Naive thymus-derived CD4-positive, alpha-beta T cell (primary cell): ENCODE data around the gene KCNA10. TPM values are rescaled to one million over a fixed set of nuclear protein-coding genes. Genes with fewer than 3 reads are reported as not detected.

Source experiments
- ATAC-seq: fragments of 150-1000 bp; cut with Tn5 transposase; 2 replicates; pipeline ENCODE4 v1.10.0; 2021; ENCODE audit warnings: mild to moderate bottlenecking, moderate library complexity
- CTCF ChIA-PET: fragments of 350-600 bp; sonication (Branson Sonifier 250); formaldehyde crosslinking; loops from one replicate; lab custom pipeline; 2021; ENCODE audit warnings: antibody characterized with exemption; lab: Charles Lee
- POLR2A ChIA-PET: fragments of 350-600 bp; sonication (Branson Sonifier 250); formaldehyde crosslinking; loops from one replicate; lab custom pipeline; 2021; ENCODE audit warnings: antibody characterized with exemption, inconsistent platforms; lab: Charles Lee
- DNase-seq, 9 donors: peaks; one replicate each; pipeline versions ENCODE4 v3.0.0 to v3.0.0-alpha.2; 2020 to 2022; ENCODE audit warnings: mixed read lengths in 1 of 9
- H3K27ac ChIP-seq: one replicate; pipeline ENCODE4 v1.7.0; 2013; ENCODE audit warnings: mild to moderate bottlenecking, low read depth, low read length, moderate library complexity
- H3K27me3 ChIP-seq, 2 donors: one replicate each; pipeline ENCODE4 v1.7.0; 2013; ENCODE audit warnings: low read length in 2 of 2, mild to moderate bottlenecking in 2 of 2, moderate library complexity in 2 of 2; ENCODE audit not compliant: control insufficient read depth in 2 of 2, insufficient read depth in 2 of 2
- H3K36me3 ChIP-seq, 3 experiments: 1 replicate in 2 of 3; 2 replicates in 1 of 3; pipeline ENCODE4 v1.7.0; 2013; ENCODE audit warnings: low read length in 3 of 3, mild to moderate bottlenecking in 3 of 3, moderate library complexity in 1 of 3; ENCODE audit not compliant: insufficient read depth in 3 of 3, control insufficient read depth in 2 of 3
- H3K4me1 ChIP-seq, 2 donors: one replicate each; pipeline ENCODE4 v1.7.0; 2013; ENCODE audit warnings: low read length in 2 of 2, mild to moderate bottlenecking in 2 of 2, moderate library complexity in 1 of 2; ENCODE audit not compliant: control insufficient read depth in 2 of 2, insufficient read depth in 2 of 2
- H3K4me3 ChIP-seq: 2 replicates; pipeline ENCODE4 v1.7.0; 2013; ENCODE audit warnings: mild to moderate bottlenecking, low read length
- H3K9me3 ChIP-seq, 3 experiments: 1 replicate in 2 of 3; 2 replicates in 1 of 3; pipeline ENCODE4 v1.7.0; 2013; ENCODE audit warnings: low read length in 3 of 3; ENCODE audit not compliant: control insufficient read depth in 2 of 3
- H3K27ac Mint-ChIP-seq, 9 donors: one replicate each; pipeline ENCODE4 v1.8.0; 2020 to 2022; ENCODE audit warnings: mixed read lengths in 9 of 9, mild to moderate bottlenecking in 8 of 9, moderate library complexity in 5 of 9, inconsistent platforms in 2 of 9
- H3K27me3 Mint-ChIP-seq, 5 donors: one replicate each; pipeline ENCODE4 v1.8.0; 2021 to 2022; ENCODE audit warnings: mixed read lengths in 5 of 5, mild to moderate bottlenecking in 1 of 5
- H3K36me3 Mint-ChIP-seq, 5 donors: one replicate each; pipeline ENCODE4 v1.8.0; 2020 to 2022; ENCODE audit warnings: mixed read lengths in 5 of 5, mild to moderate bottlenecking in 3 of 5, inconsistent platforms in 1 of 5
- H3K4me1 Mint-ChIP-seq, 7 donors: one replicate each; pipeline ENCODE4 v1.8.0; 2020 to 2022; ENCODE audit warnings: mixed read lengths in 7 of 7, mild to moderate bottlenecking in 3 of 7, inconsistent platforms in 1 of 7
- H3K4me3 Mint-ChIP-seq, 10 donors: one replicate each; pipeline ENCODE4 v1.8.0; 2020 to 2022; ENCODE audit warnings: mild to moderate bottlenecking in 10 of 10, mixed read lengths in 10 of 10, moderate library complexity in 6 of 10, inconsistent platforms in 2 of 10
- H3K9me3 Mint-ChIP-seq, 11 donors: one replicate each; pipeline ENCODE4 v1.8.0; 2020 to 2022; ENCODE audit warnings: mixed read lengths in 11 of 11, mild to moderate bottlenecking in 4 of 11, inconsistent platforms in 1 of 11, moderate library complexity in 1 of 11
- intact Hi-C, 2 donors: fragments of 100-400 bp; cut with micrococcal nuclease; formaldehyde crosslinking; loops; one replicate each; pipeline ENCODE4 v1.15.1; 2023
- polyA plus RNA-seq, 2 donors: library from polyadenylated mRNA; unstranded; fragments of 300-500 nt; fragmentation: Illumina TruSeq; gene quantifications; one replicate each; pipeline ENCODE4 v1.2.3, GENCODE V29; 2021
- total RNA-seq, 6 experiments: library from RNA in 5 of 6; stranded (reverse) in 5 of 6; gene quantifications; 1 replicate in 5 of 6; 2 replicates in 1 of 6; pipeline ENCODE4 v1.2.3 and lab custom pipeline; 2021 to 2026

The KCNA10 gene
- total and polyA plus RNA-seq, 7 experiments from 2014 or later = not detected

DNA sequence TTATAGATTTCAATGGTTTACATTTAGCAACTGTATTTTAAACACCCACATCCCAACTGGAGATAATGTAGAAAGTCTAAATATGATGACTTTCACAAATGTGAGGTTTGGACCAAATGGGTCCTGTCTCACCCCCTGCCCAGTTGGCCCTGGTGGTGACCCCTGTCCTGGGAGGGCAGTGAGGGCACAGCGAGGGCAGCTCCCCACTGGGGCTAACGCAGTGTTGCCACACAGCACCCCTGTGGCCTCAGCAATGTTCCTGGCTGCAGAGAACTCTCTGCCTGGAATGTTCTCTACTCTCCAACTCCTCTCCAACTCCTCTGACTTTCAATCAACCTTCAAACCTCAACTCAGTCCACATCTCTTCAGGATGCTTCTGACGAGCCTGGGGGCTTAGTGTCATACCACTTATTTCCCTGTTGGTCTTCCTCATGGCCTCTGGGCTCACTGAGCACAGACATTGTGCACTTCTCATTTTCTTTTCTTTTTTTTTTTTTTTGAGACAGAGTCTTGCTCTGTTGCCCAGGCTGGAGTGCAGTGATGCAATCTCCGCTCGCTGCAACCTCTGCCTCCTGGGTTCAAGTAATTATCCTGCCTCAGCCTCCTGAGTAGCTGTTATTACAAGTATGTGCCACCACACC, 25.8 kb downstream of the KCNA10 start:
- Mint-ChIP-seq H3K4me1 (no peaks in the 10 kb centered on the region), H3K9me3 (peaks cover 0 to 1% (median 0%) of the 10 kb centered on the region in 11 donors), H3K4me3 (no peak overlapping the region), H3K27me3 (no peaks in the 10 kb centered on the region), H3K27ac (no peak overlapping the region), H3K36me3 (no peaks in the 10 kb centered on the region)
- ATAC-seq = no peak
- Histone ChIP-seq H3K27ac (no peak overlapping the region), H3K36me3 (no peaks in the 10 kb centered on the region), H3K27me3 (no peaks in the 10 kb centered on the region), H3K4me1 (no peaks in the 10 kb centered on the region), H3K4me3 (no peak overlapping the region), H3K9me3 (no peaks in the 10 kb centered on the region)
- ChIA-PET POLR2A (no interaction called here), CTCF (interaction anchor here (1.0 to 5.7 kb wide), 2 partner anchors 11 to 291 kb away, joined by 4 to 42 read pairs; no protein-coding TSS in a partner anchor)
- DNase-seq = no peak
- intact Hi-C loops = no loop called here

GRCh38 chr1:110492573-110492972, 26.4 kb downstream of the KCNA10 start:
- Mint-ChIP-seq H3K36me3 (no peaks in the 10 kb centered on the region), H3K9me3 (peaks cover 0 to 1% (median 0%) of the 10 kb centered on the region in 11 donors), H3K27ac (no peak overlapping the region), H3K4me1 (no peaks in the 10 kb centered on the region), H3K4me3 (no peak overlapping the region), H3K27me3 (peaks cover 0 to 4% (median 2%) of the 10 kb centered on the region in 5 donors)
- CTCF ChIA-PET = interaction anchor here (1.0 kb wide), 1 partner anchor 11 kb away, joined by 4 read pairs; no protein-coding TSS in a partner anchor
- no peaks in the 10 kb centered on the region for H3K9me3 ChIP-seq
- POLR2A ChIA-PET = no interaction called here
- no peak overlapping the region for H3K4me3 ChIP-seq
- ATAC-seq (no peak), DNase-seq (no peak)
- no peaks in the 10 kb centered on the region for H3K36me3 ChIP-seq
- H3K4me1 ChIP-seq = no peaks in the 10 kb centered on the region
- no peaks in the 10 kb centered on the region for H3K27me3 ChIP-seq
- intact Hi-C loops = no loop called here
- no peak overlapping the region for H3K27ac ChIP-seq

- ChIA-PET POLR2A (no interaction called here), CTCF (no interaction called here)
- Mint-ChIP-seq H3K9me3 (peaks cover 0 to 1% (median 0%) of the 10 kb centered on the region in 11 donors), H3K4me3 (no peak overlapping the region), H3K36me3 (no peaks in the 10 kb centered on the region), H3K4me1 (no peaks in the 10 kb centered on the region), H3K27ac (no peak overlapping the region), H3K27me3 (peaks cover 0 to 8% (median 4%) of the 10 kb centered on the region in 5 donors)
- Histone ChIP-seq H3K27me3 (no peaks in the 10 kb centered on the region), H3K27ac (no peak overlapping the region), H3K9me3 (no peaks in the 10 kb centered on the region), H3K4me3 (no peak overlapping the region), H3K4me1 (no peaks in the 10 kb centered on the region), H3K36me3 (no peaks in the 10 kb centered on the region)
- ATAC-seq (no peak), DNase-seq (no peak)
- intact Hi-C loops = no loop called here
Observed at GRCh38 chr1:110490791-110491451, 28.1 kb downstream of the KCNA10 start.

DNA sequence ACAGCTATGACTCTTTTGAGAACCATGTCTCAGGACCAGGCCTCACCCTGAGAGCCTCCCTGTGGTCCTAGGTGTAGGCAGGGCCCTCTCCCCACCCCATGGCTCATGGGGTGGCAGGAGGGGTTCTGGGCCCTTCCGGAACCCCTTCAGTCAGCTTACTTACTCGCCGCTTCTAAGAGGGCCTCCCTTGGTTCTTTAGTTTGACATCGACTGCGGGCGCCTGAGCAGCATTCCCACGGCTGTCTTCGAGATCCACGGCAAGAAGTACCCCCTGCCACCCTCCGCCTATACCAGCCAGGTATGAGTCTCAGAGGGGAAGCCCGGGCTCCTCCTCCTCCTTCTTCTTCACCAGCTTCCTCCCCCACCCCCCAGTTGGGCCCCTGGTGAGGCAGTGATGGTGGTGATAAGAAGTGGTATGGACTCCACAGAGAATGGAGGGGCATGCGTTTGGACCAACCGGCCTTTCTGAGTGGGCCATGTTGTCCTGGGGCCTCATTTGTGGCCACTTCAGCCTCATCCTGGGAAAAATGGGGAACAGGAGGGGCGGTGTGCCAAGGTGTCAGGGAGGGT, 28.9 kb downstream of the KCNA10 start:
- Histone ChIP-seq H3K27me3 (no peaks in the 10 kb centered on the region), H3K4me1 (no peaks in the 10 kb centered on the region), H3K9me3 (no peaks in the 10 kb centered on the region), H3K27ac (no peak overlapping the region), H3K4me3 (no peak overlapping the region), H3K36me3 (no peaks in the 10 kb centered on the region)
- Mint-ChIP-seq H3K27ac (no peak overlapping the region), H3K4me3 (no peak overlapping the region), H3K9me3 (peaks cover 0 to 1% (median 0%) of the 10 kb centered on the region in 11 donors), H3K36me3 (no peaks in the 10 kb centered on the region), H3K4me1 (no peaks in the 10 kb centered on the region), H3K27me3 (peaks cover 2 to 15% (median 4%) of the 10 kb centered on the region in 5 donors)
- DNase-seq (no peak), ATAC-seq (no peak)
- CTCF ChIA-PET = no interaction called here
- POLR2A ChIA-PET = interaction anchor here (0.6 kb wide), 1 partner anchor 292 kb away, joined by 3 read pairs; no protein-coding TSS in a partner anchor
- intact Hi-C loops = no loop called here

DNA sequence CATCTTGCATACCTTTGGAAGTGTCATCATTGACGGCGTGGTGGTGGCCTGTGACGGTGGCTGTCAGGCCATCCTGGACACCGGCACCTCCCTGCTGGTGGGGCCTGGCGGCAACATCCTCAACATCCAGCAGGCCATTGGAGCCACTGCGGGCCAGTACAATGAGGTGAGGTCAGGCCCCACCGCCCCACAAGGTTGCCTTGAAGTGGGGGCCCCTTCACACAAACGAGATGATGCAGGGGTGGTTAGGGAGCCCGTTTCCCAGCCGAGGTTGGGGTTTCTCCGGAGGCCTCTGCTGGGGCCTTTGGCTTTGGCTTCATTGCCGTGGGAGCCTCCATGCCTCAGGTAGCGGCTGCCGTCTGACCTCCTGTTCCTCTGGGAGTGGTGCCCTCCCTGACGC, 29.6 kb downstream of the KCNA10 start:
- ChIA-PET POLR2A (interaction anchor here (0.6 kb wide), 1 partner anchor 292 kb away, joined by 3 read pairs; no protein-coding TSS in a partner anchor), CTCF (no interaction called here)
- Mint-ChIP-seq H3K36me3 (no peaks in the 10 kb centered on the region), H3K4me3 (no peak overlapping the region), H3K27ac (no peak overlapping the region), H3K9me3 (peaks cover 0 to 1% (median 0%) of the 10 kb centered on the region in 11 donors), H3K4me1 (no peaks in the 10 kb centered on the region), H3K27me3 (peaks cover 3 to 18% (median 5%) of the 10 kb centered on the region in 5 donors)
- intact Hi-C loops = no loop called here
- H3K36me3 ChIP-seq = no peaks in the 10 kb centered on the region
- H3K27me3 ChIP-seq = no peaks in the 10 kb centered on the region
- no peak overlapping the region for H3K4me3 ChIP-seq
- DNase-seq (no peak), ATAC-seq (no peak)
- no peaks in the 10 kb centered on the region for H3K9me3 ChIP-seq
- H3K4me1 ChIP-seq = no peaks in the 10 kb centered on the region
- H3K27ac ChIP-seq = no peak overlapping the region

DNA sequence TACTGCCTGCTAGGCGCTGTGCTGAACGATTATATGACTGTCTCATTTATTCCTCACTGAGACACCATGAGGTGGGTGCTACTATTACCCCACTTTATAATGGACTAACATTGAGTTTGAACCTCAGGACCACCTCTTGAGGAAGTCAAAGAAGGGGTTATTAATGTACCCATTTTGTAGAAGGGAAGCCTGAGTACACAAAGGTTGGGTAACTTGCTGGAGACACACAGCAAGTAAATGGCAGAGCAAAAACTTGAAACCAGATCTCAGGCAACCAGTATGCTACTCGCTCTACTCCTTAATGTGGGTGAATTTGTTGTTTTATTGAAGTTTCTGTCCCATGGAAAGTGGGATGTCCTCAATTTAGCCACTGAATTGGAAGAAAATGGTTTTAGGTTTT, 30.1 kb downstream of the KCNA10 start:
- Mint-ChIP-seq H3K27me3 (peaks cover 5 to 22% (median 9%) of the 10 kb centered on the region in 5 donors), H3K4me3 (no peak overlapping the region), H3K9me3 (peaks cover 0 to 1% (median 0%) of the 10 kb centered on the region in 11 donors), H3K36me3 (no peaks in the 10 kb centered on the region), H3K4me1 (no peaks in the 10 kb centered on the region), H3K27ac (no peak overlapping the region)
- no peaks in the 10 kb centered on the region for H3K27me3 ChIP-seq
- no peak overlapping the region for H3K4me3 ChIP-seq
- POLR2A ChIA-PET = no interaction called here
- H3K4me1 ChIP-seq = no peaks in the 10 kb centered on the region
- H3K27ac ChIP-seq = no peak overlapping the region
- H3K9me3 ChIP-seq = no peaks in the 10 kb centered on the region
- DNase-seq (no peak), ATAC-seq (no peak)
- CTCF ChIA-PET = interaction anchor here (0.6 kb wide), 1 partner anchor 12 kb away, joined by 3 read pairs; no protein-coding TSS in a partner anchor
- no peaks in the 10 kb centered on the region for H3K36me3 ChIP-seq
- intact Hi-C loops = no loop called here
